ENCODE data around the gene ZNF593.
A peak's percentile ranks its signal among the peaks of the same experiment; 100 is the strongest.

Gene ZNF593

GRCh38 chr1:26169669-26170471 is at the start of gene ZNF593:
Gene ZNF593, plus strand, starts transcription at chr1:26169908. Its CDS starts 76 bp downstream, at chr1:26169984.
- DNase-seq (ENCODE audit: low spot score), result peak; percentile 97

GRCh38 chr1:26121854-26122773 is 47.6 kb upstream of the ZNF593 start:
- DNase-seq (ENCODE audit: low spot score), result no peak

- DNase-seq (ENCODE audit: low spot score), result no peak
Measured at GRCh38 chr1:26122988-26123973, 46.4 kb upstream of the ZNF593 start.

GRCh38 chr1:26124418-26125331 is 45.0 kb upstream of the ZNF593 start:
- no peak for DNase-seq (ENCODE audit: low spot score)

- no peak for DNase-seq (ENCODE audit: low spot score)
Measured at GRCh38 chr1:26125382-26125781, 44.3 kb upstream of the ZNF593 start.

GRCh38 chr1:26125946-26126320 is 43.8 kb upstream of the ZNF593 start:
- DNase-seq (ENCODE audit: low spot score), result no peak

- no peak for DNase-seq (ENCODE audit: low spot score)
Measured at GRCh38 chr1:26126321-26127084, 43.2 kb upstream of the ZNF593 start.

GRCh38 chr1:26127235-26128163 is 42.2 kb upstream of the ZNF593 start:
- no peak for DNase-seq (ENCODE audit: low spot score)

GRCh38 chr1:26129778-26130177 is 39.9 kb upstream of the ZNF593 start:
- no peak for DNase-seq (ENCODE audit: low spot score)

- DNase-seq (ENCODE audit: low spot score), result no peak
Measured at GRCh38 chr1:26130695-26131094, 39.0 kb upstream of the ZNF593 start.

GRCh38 chr1:26132128-26132833 is 37.4 kb upstream of the ZNF593 start:
- no peak for DNase-seq (ENCODE audit: low spot score)

GRCh38 chr1:26132834-26133167 is 36.9 kb upstream of the ZNF593 start:
- DNase-seq (ENCODE audit: low spot score), result no peak

GRCh38 chr1:26134466-26134865 is 35.2 kb upstream of the ZNF593 start:
- no peak for DNase-seq (ENCODE audit: low spot score)

GRCh38 chr1:26138974-26139558 is 30.6 kb upstream of the ZNF593 start:
- DNase-seq (ENCODE audit: low spot score), result no peak

GRCh38 chr1:26142159-26142558 is 27.5 kb upstream of the ZNF593 start:
- no peak for DNase-seq (ENCODE audit: low spot score)

- peak; percentile 67 for DNase-seq (ENCODE audit: low spot score)
Measured at GRCh38 chr1:26145041-26145959, 24.4 kb upstream of the ZNF593 start.

- DNase-seq (ENCODE audit: low spot score), result no peak
Measured at GRCh38 chr1:26145960-26146294, 23.8 kb upstream of the ZNF593 start.
